Thoracic aorta (tissue), 2 donors: ENCODE results near the gene GHRH. TPM values are rescaled to one million over a fixed set of nuclear protein-coding genes. Genes with fewer than 3 reads are reported as not detected.

Experiments used
- ATAC-seq: fragments of 150-250 bp; one replicate; pipeline ENCODE4 v1.8.0; 2017; ENCODE audit warnings: low read depth; ENCODE audit not compliant: insufficient number of reproducible peaks, low FRiP score
- DNase-seq: peaks from one replicate; pipeline ENCODE4 v3.0.0-alpha.2; 2020; ENCODE audit warnings: low spot score
- H3K27ac ChIP-seq, 2 donors: fragments of 200-600 bp; sonication (generic); 1 replicate in 1 of 2; 2 replicates in 1 of 2; pipeline ENCODE4 v1.5.1; 2016; ENCODE audit warnings: mild to moderate bottlenecking in 2 of 2, moderate library complexity in 2 of 2
- H3K27me3 ChIP-seq: fragments of 200-600 bp; sonication (generic); replicated peaks from 2 replicates; pipeline ENCODE4 v1.6.0; 2016; ENCODE audit warnings: mild to moderate bottlenecking; ENCODE audit not compliant: insufficient read depth
- H3K36me3 ChIP-seq: fragments of 200-600 bp; sonication (generic); one replicate; pipeline ENCODE4 v1.5.1; 2016
- H3K4me1 ChIP-seq, 2 donors: fragments of 200-600 bp; sonication (generic); 1 replicate in 1 of 2; 2 replicates in 1 of 2; pipeline versions ENCODE4 v1.5.1 to v1.6.0; 2016; ENCODE audit warnings: low read depth in 2 of 2, mild to moderate bottlenecking in 1 of 2; ENCODE audit not compliant: control insufficient read depth in 1 of 2
- H3K4me3 ChIP-seq: fragments of 200-600 bp; sonication (generic); 2 replicates; pipeline ENCODE4 v1.5.1; 2016; ENCODE audit warnings: mild to moderate bottlenecking
- H3K9me3 ChIP-seq: fragments of 200-600 bp; sonication (generic); 2 replicates; pipeline ENCODE4 v1.5.1; 2016
- total RNA-seq, 2 donors: library from RNA; depleted of rRNA; stranded (reverse); fragments of >200 nt; gene quantifications; one replicate each; pipeline versions ENCODE4 v1.1.0 to v1.2.3, GENCODE V29; 2016
- TF ChIP-seq, protein P1 (sequence below): fragments of 200-600 bp; sonication (generic); IDR thresholded peaks from one replicate; pipeline ENCODE4 v1.5.1; 2019; ENCODE audit warnings: antibody characterized with exemption

The GHRH gene
- total RNA-seq, 2 donors from 2014 or later: not detected

DNA sequence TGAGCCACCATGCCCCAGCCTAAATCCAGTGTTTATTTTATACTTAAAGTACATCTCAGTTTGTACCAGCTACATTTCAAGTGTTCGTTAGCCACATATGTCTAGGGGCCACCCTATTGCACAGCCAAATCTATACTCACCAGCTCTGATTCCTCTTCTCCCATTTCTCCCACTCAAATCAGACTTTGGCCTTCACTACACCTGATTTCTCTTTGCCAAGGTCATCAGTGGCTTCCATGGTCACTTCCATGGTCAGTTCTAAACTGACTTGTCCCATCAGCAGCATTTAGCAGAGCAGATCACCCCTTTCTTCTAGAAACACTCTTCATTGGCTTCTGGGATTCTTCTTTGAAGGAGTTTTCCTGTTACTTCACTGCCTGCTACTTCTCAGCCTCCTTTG is 14.1 kb downstream of the GHRH start:
- H3K27ac ChIP-seq: no peak overlapping the region
- ATAC-seq (no peak), DNase-seq (no peak)
- no peaks in the 10 kb centered on the region for H3K27me3 ChIP-seq
- no peaks in the 10 kb centered on the region for H3K9me3 ChIP-seq
- H3K36me3 ChIP-seq: peaks cover 3% of the 10 kb centered on the region
- H3K4me1 ChIP-seq: peaks cover 0 to 10% of the 10 kb centered on the region in 2 donors
- no peak overlapping the region for H3K4me3 ChIP-seq
- TF ChIP-seq, protein P1, sequence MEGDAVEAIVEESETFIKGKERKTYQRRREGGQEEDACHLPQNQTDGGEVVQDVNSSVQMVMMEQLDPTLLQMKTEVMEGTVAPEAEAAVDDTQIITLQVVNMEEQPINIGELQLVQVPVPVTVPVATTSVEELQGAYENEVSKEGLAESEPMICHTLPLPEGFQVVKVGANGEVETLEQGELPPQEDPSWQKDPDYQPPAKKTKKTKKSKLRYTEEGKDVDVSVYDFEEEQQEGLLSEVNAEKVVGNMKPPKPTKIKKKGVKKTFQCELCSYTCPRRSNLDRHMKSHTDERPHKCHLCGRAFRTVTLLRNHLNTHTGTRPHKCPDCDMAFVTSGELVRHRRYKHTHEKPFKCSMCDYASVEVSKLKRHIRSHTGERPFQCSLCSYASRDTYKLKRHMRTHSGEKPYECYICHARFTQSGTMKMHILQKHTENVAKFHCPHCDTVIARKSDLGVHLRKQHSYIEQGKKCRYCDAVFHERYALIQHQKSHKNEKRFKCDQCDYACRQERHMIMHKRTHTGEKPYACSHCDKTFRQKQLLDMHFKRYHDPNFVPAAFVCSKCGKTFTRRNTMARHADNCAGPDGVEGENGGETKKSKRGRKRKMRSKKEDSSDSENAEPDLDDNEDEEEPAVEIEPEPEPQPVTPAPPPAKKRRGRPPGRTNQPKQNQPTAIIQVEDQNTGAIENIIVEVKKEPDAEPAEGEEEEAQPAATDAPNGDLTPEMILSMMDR: no peak

GRCh38 chr20:37246736-37247135 is 14.9 kb downstream of the GHRH start:
- DNase-seq (no peak), ATAC-seq (no peak)
- H3K9me3 ChIP-seq: no peaks in the 10 kb centered on the region
- no peak overlapping the region for H3K4me3 ChIP-seq
- H3K27ac ChIP-seq: no peak overlapping the region
- TF ChIP-seq, protein P1: no peak
- no peaks in the 10 kb centered on the region for H3K27me3 ChIP-seq
- peaks cover 0 to 10% of the 10 kb centered on the region in 2 donors for H3K4me1 ChIP-seq
- H3K36me3 ChIP-seq: peaks cover 5% of the 10 kb centered on the region

GRCh38 chr20:37245216-37246150 is 16.1 kb downstream of the GHRH start:
- no peak for ATAC-seq
- TF ChIP-seq, protein P1: no peak
- Histone ChIP-seq H3K4me1 (peaks cover 0 to 10% of the 10 kb centered on the region in 2 donors), H3K4me3 (no peak overlapping the region), H3K27me3 (no peaks in the 10 kb centered on the region), H3K9me3 (no peaks in the 10 kb centered on the region), H3K36me3 (peaks cover 13% of the 10 kb centered on the region), H3K27ac (no peak overlapping the region)
- no peak for DNase-seq

GRCh38 chr20:37244572-37244957 is 17.0 kb downstream of the GHRH start:
- TF ChIP-seq, protein P1: no peak
- no peaks in the 10 kb centered on the region for H3K27me3 ChIP-seq
- no peak overlapping the region for H3K4me3 ChIP-seq
- no peak overlapping the region for H3K27ac ChIP-seq
- ATAC-seq: no peak
- peaks cover 14% of the 10 kb centered on the region for H3K36me3 ChIP-seq
- DNase-seq: no peak
- H3K4me1 ChIP-seq: peaks cover 0 to 10% of the 10 kb centered on the region in 2 donors
- no peaks in the 10 kb centered on the region for H3K9me3 ChIP-seq

GRCh38 chr20:37243937-37244571 is 17.6 kb downstream of the GHRH start:
- peaks cover 19% of the 10 kb centered on the region for H3K36me3 ChIP-seq
- H3K4me3 ChIP-seq: no peak overlapping the region
- H3K27me3 ChIP-seq: no peaks in the 10 kb centered on the region
- peaks cover 0 to 10% of the 10 kb centered on the region in 2 donors for H3K4me1 ChIP-seq
- peak overlapping the region; percentile 23 to 46 for H3K27ac ChIP-seq
- TF ChIP-seq, protein P1: no peak
- DNase-seq (no peak), ATAC-seq (no peak)
- no peaks in the 10 kb centered on the region for H3K9me3 ChIP-seq
